Measurements from ENCODE around the gene CCDC194. TPM values are rescaled to one million over a fixed set of nuclear protein-coding genes. Genes with fewer than 3 reads are reported as not detected.

CCDC194 gene
- total and polyA plus RNA-seq, 2 of the 13 experiments (the other 11 are each of a cell fraction or from before 2014, with no cell fraction given) = 0.13 to 0.21 TPM

GRCh38 chr19:17406887-17407196 lies 12.8 kb upstream of the CCDC194 start (continued):
- TF ChIP-seq ZNF772 (CRISPR knock-in tag; IDR thresholded peaks at IDR 0.05) = no peak
- TF ChIP-seq, protein P1, sequence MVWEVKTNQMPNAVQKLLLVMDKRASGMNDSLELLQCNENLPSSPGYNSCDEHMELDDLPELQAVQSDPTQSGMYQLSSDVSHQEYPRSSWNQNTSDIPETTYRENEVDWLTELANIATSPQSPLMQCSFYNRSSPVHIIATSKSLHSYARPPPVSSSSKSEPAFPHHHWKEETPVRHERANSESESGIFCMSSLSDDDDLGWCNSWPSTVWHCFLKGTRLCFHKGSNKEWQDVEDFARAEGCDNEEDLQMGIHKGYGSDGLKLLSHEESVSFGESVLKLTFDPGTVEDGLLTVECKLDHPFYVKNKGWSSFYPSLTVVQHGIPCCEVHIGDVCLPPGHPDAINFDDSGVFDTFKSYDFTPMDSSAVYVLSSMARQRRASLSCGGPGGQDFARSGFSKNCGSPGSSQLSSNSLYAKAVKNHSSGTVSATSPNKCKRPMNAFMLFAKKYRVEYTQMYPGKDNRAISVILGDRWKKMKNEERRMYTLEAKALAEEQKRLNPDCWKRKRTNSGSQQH (CRISPR knock-in tag; IDR thresholded peaks at IDR 0.05; ENCODE audit: low read depth) = no peak
- no peak for TF ChIP-seq GMEB1 (CRISPR knock-in tag; IDR thresholded peaks at IDR 0.05; ENCODE audit: borderline replicate concordance)
- no peak for TF ChIP-seq ZNF569 (CRISPR knock-in tag; IDR thresholded peaks at IDR 0.05; ENCODE audit: borderline replicate concordance)
- TF ChIP-seq TSC22D2 (CRISPR knock-in tag; IDR thresholded peaks at IDR 0.05; ENCODE audit: borderline replicate concordance) = no peak
- TF ChIP-seq, protein P2, sequence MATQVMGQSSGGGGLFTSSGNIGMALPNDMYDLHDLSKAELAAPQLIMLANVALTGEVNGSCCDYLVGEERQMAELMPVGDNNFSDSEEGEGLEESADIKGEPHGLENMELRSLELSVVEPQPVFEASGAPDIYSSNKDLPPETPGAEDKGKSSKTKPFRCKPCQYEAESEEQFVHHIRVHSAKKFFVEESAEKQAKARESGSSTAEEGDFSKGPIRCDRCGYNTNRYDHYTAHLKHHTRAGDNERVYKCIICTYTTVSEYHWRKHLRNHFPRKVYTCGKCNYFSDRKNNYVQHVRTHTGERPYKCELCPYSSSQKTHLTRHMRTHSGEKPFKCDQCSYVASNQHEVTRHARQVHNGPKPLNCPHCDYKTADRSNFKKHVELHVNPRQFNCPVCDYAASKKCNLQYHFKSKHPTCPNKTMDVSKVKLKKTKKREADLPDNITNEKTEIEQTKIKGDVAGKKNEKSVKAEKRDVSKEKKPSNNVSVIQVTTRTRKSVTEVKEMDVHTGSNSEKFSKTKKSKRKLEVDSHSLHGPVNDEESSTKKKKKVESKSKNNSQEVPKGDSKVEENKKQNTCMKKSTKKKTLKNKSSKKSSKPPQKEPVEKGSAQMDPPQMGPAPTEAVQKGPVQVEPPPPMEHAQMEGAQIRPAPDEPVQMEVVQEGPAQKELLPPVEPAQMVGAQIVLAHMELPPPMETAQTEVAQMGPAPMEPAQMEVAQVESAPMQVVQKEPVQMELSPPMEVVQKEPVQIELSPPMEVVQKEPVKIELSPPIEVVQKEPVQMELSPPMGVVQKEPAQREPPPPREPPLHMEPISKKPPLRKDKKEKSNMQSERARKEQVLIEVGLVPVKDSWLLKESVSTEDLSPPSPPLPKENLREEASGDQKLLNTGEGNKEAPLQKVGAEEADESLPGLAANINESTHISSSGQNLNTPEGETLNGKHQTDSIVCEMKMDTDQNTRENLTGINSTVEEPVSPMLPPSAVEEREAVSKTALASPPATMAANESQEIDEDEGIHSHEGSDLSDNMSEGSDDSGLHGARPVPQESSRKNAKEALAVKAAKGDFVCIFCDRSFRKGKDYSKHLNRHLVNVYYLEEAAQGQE (IDR thresholded peaks at IDR 0.05; ENCODE audit: borderline replicate concordance in 1 of 2, low read depth in 1 of 2, low read length in 2 of 2) = no peak
- no peak for TF ChIP-seq ZNF639 (CRISPR knock-in tag; conservative IDR thresholded peaks at IDR 0.05)
- no peak for TF ChIP-seq MXD3 (CRISPR knock-in tag; IDR thresholded peaks at IDR 0.05)
- TF ChIP-seq ZNF598 (CRISPR knock-in tag; IDR thresholded peaks at IDR 0.05; ENCODE audit: borderline replicate concordance) = no peak
- TF ChIP-seq, protein P3, sequence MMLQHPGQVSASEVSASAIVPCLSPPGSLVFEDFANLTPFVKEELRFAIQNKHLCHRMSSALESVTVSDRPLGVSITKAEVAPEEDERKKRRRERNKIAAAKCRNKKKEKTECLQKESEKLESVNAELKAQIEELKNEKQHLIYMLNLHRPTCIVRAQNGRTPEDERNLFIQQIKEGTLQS (CRISPR knock-in tag; IDR thresholded peaks at IDR 0.05) = no peak
- TF ChIP-seq USF2 (IDR thresholded peaks at IDR 0.05; ENCODE audit: low read depth, low read length) = no peak
- TF ChIP-seq USF2 (CRISPR knock-in tag; IDR thresholded peaks at IDR 0.05; ENCODE audit: borderline replicate concordance) = no peak
